PFSK-1 (cell line): ENCODE data around the gene RBM34.

Experiments
- FOXP2 ChIP-seq: optimal IDR thresholded peaks from 2 replicates; pipeline ENCODE3; 2011; ENCODE audit warnings: borderline replicate concordance, control low read depth, inconsistent platforms; ENCODE audit not compliant: insufficient read depth; ENCODE audit errors: extremely low read length, extremely low read depth
- TAF1 ChIP-seq: IDR thresholded peaks from 2 replicates; pipeline ENCODE4 v1.6.1; 2012; ENCODE audit warnings: low read length, control low read depth, borderline replicate concordance; ENCODE audit not compliant: insufficient read depth

DNA sequence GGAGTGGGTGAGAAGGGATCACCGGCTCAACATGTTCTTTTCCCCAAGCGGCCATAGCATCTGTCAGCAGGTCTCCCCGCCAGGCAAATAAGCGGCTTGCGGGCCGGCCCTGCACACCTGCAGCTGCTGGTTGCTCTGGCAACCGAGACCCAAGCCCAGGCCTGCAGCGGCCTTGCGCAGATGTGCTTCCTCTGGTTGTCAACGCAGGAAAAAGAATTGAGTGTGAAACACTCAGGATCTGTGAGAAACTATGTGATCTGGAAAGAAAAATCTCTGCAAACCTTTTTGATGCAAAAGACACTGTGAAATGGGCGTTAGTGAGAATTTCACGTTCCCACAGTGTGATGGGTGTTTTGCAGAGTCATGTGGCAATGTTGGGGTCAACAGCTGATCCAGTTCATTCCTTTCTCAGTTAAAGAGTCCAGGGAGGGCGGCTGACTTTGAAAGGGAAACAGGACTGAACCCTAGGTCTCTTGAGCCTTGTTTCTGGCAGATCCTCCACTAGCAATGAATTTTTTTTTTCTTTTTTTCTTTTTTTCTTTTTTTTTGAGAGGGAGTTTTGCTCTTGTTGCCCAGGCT, 60.8 kb downstream of the RBM34 start:
- TF ChIP-seq TAF1 (no peak), FOXP2 (no peak)
